Loucy (cell line): ENCODE measurements around the gene GAS2L1.
"Not testable (repeated sequence)": the region's sequence is repeated elsewhere in the genome, so short reads cannot be mapped to it uniquely, and the experiment has no call there.

ENCODE experiments used
- H2AFZ ChIP-seq: fragments of 200-600 bp; sonication (generic); 2 replicates; pipeline ENCODE4 v1.6.0; 2016; ENCODE audit warnings: antibody characterized with exemption, mild to moderate bottlenecking, low read length, moderate library complexity
- H3F3A ChIP-seq: fragments of 200-600 bp; 2 replicates; pipeline ENCODE4 v1.6.0; 2016; ENCODE audit warnings: antibody characterized with exemption, low read depth, mild to moderate bottlenecking
- H3K27me3 ChIP-seq: fragments of 200-600 bp; sonication (generic); 2 replicates; pipeline ENCODE4 v1.6.1; 2014; ENCODE audit warnings: low read length, mild to moderate bottlenecking; ENCODE audit not compliant: insufficient read depth, poor library complexity, severe bottlenecking
- H3K36me3 ChIP-seq: fragments of 200-600 bp; sonication (generic); 2 replicates; pipeline ENCODE4 v1.6.1; 2016; ENCODE audit warnings: low read length; ENCODE audit not compliant: insufficient read depth
- H3K4me1 ChIP-seq: fragments of 200-600 bp; sonication (generic); 2 replicates; pipeline ENCODE4 v1.5.1; 2014; ENCODE audit warnings: low read length, mild to moderate bottlenecking; ENCODE audit not compliant: insufficient read depth, poor library complexity, severe bottlenecking
- H3K4me2 ChIP-seq: fragments of 200-600 bp; sonication (generic); 2 replicates; pipeline ENCODE4 v1.6.0; 2014; ENCODE audit warnings: antibody characterized with exemption, low read length, low read depth, mild to moderate bottlenecking; ENCODE audit not compliant: poor library complexity, severe bottlenecking
- H3K4me3 ChIP-seq: fragments of 200-600 bp; sonication (generic); 2 replicates; pipeline ENCODE4 v1.5.1; 2014; ENCODE audit warnings: low read length, mild to moderate bottlenecking, mixed read lengths; ENCODE audit not compliant: poor library complexity, severe bottlenecking
- H3K79me2 ChIP-seq: fragments of 200-600 bp; sonication (generic); 2 replicates; pipeline ENCODE4 v1.6.1; 2014; ENCODE audit warnings: low read length; ENCODE audit not compliant: insufficient read depth
- H3K9ac ChIP-seq: fragments of 200-600 bp; sonication (generic); 2 replicates; pipeline ENCODE4 v1.6.0; 2014; ENCODE audit warnings: mild to moderate bottlenecking, low read depth, low read length, moderate library complexity; ENCODE audit not compliant: poor library complexity, severe bottlenecking
- H3K9me2 ChIP-seq: fragments of 200-600 bp; sonication (generic); replicated peaks from 2 replicates; pipeline ENCODE4 v1.6.1; 2016; ENCODE audit warnings: low read depth, low read length, mixed read lengths
- H3K9me3 ChIP-seq: fragments of 200-600 bp; sonication (generic); 2 replicates; pipeline ENCODE4 v1.6.1; 2014; ENCODE audit warnings: mild to moderate bottlenecking, antibody characterized with exemption, low read length, low read depth; ENCODE audit not compliant: insufficient read depth
- H4K20me1 ChIP-seq: fragments of 200-600 bp; sonication (generic); 2 replicates; pipeline ENCODE4 v1.6.0; 2014; ENCODE audit warnings: antibody characterized with exemption, low read length, mild to moderate bottlenecking; ENCODE audit not compliant: insufficient read depth, poor library complexity, severe bottlenecking
- CTCF ChIP-seq: fragments of 200-600 bp; sonication (generic); conservative IDR thresholded peaks from 2 replicates; pipeline ENCODE4 v1.5.1; 2014; ENCODE audit warnings: mild to moderate bottlenecking, antibody characterized with exemption, low read length
- EZH2phosphoT487 ChIP-seq: fragments of 200-600 bp; IDR thresholded peaks from 2 replicates; pipeline ENCODE4 v1.6.1; 2018; ENCODE audit warnings: antibody characterized with exemption, mild to moderate bottlenecking, moderate library complexity, borderline replicate concordance

Gene GAS2L1

GRCh38 chr22:29353286-29353685 is 46.8 kb downstream of the GAS2L1 start:
- Histone ChIP-seq H3K9me2 (no peaks in the 10 kb centered on the region), H3K4me2 (no peak overlapping the region), H3K27me3 (no peaks in the 10 kb centered on the region), H3K9me3 (no peaks in the 10 kb centered on the region), H3K4me1 (no peaks in the 10 kb centered on the region), H3K36me3 (peaks cover 76% of the 10 kb centered on the region; the same call in 1 of the 2 replicates), H3K9ac (no peak overlapping the region), H3K4me3 (no peak overlapping the region), H3K79me2 (no peaks in the 10 kb centered on the region), H3F3A (no peaks in the 10 kb centered on the region), H2AFZ (no peak overlapping the region), H4K20me1 (no peaks in the 10 kb centered on the region)
- TF ChIP-seq EZH2phosphoT487 (no peak), CTCF (no peak)

- H3F3A ChIP-seq = no peaks in the 10 kb centered on the region
- no peaks in the 10 kb centered on the region for H3K9me3 ChIP-seq
- no peak overlapping the region for H3K9ac ChIP-seq
- no peaks in the 10 kb centered on the region for H4K20me1 ChIP-seq
- no peak overlapping the region for H3K4me3 ChIP-seq
- TF ChIP-seq EZH2phosphoT487 = no peak
- TF ChIP-seq CTCF = no peak
- H3K9me2 ChIP-seq = no peaks in the 10 kb centered on the region
- peaks cover 75% of the 10 kb centered on the region; the same call in 1 of the 2 replicates for H3K36me3 ChIP-seq
- no peaks in the 10 kb centered on the region for H3K27me3 ChIP-seq
- no peaks in the 10 kb centered on the region for H3K4me1 ChIP-seq
- H3K4me2 ChIP-seq = no peak overlapping the region
- no peak overlapping the region for H2AFZ ChIP-seq
- H3K79me2 ChIP-seq = no peaks in the 10 kb centered on the region
These were observed 47.4 kb downstream of the GAS2L1 start for GRCh38 chr22:29353860-29354259.

- not testable (repeated sequence) for H3K79me2 ChIP-seq, H3K4me2 ChIP-seq, H3K9me3 ChIP-seq, H2AFZ ChIP-seq, H4K20me1 ChIP-seq, H3K4me3 ChIP-seq, H3K9me2 ChIP-seq, H3F3A ChIP-seq, H3K27me3 ChIP-seq, H3K9ac ChIP-seq, H3K4me1 ChIP-seq
- H3K36me3 ChIP-seq = peaks cover 52% of the 10 kb centered on the region; the same call in 1 of the 2 replicates
These were observed 50.9 kb downstream of the GAS2L1 start for GRCh38 chr22:29357193-29357890.

GRCh38 chr22:29359469-29359868 is 53.0 kb downstream of the GAS2L1 start:
- H3K36me3 ChIP-seq = peaks cover 35% of the 10 kb centered on the region; the same call in 1 of the 2 replicates
- no peaks in the 10 kb centered on the region for H3F3A ChIP-seq
- H3K4me3 ChIP-seq = no peak overlapping the region
- no peak overlapping the region for H3K9ac ChIP-seq
- H4K20me1 ChIP-seq = no peaks in the 10 kb centered on the region
- no peaks in the 10 kb centered on the region for H3K9me3 ChIP-seq
- H2AFZ ChIP-seq = no peak overlapping the region
- H3K9me2 ChIP-seq = no peaks in the 10 kb centered on the region
- H3K27me3 ChIP-seq = no peaks in the 10 kb centered on the region
- no peak overlapping the region for H3K4me2 ChIP-seq
- no peaks in the 10 kb centered on the region for H3K79me2 ChIP-seq
- peaks cover 4% of the 10 kb centered on the region for H3K4me1 ChIP-seq
- TF ChIP-seq CTCF = peak; percentile 53
- TF ChIP-seq EZH2phosphoT487 = no peak
